ENCODE measurements around the gene NUP107.

NUP107 gene

GRCh38 chr12:68745376-68745903 lies 58.7 kb downstream of the NUP107 start:
- Histone ChIP-seq H3K9me3 (no peaks in the 10 kb centered on the region), H3K27me3 (no peaks in the 10 kb centered on the region), H3K4me1 (no peaks in the 10 kb centered on the region; the same call in 1 of the 2 replicates), H3K36me3 (peaks cover 14% of the 10 kb centered on the region; the same call in 1 of the 2 replicates), H3K4me3 (ENCODE audit: low read depth, low read length) (peak overlapping the region; percentile 92)
- DNase-seq = no peak
- TF ChIP-seq, protein P1, sequence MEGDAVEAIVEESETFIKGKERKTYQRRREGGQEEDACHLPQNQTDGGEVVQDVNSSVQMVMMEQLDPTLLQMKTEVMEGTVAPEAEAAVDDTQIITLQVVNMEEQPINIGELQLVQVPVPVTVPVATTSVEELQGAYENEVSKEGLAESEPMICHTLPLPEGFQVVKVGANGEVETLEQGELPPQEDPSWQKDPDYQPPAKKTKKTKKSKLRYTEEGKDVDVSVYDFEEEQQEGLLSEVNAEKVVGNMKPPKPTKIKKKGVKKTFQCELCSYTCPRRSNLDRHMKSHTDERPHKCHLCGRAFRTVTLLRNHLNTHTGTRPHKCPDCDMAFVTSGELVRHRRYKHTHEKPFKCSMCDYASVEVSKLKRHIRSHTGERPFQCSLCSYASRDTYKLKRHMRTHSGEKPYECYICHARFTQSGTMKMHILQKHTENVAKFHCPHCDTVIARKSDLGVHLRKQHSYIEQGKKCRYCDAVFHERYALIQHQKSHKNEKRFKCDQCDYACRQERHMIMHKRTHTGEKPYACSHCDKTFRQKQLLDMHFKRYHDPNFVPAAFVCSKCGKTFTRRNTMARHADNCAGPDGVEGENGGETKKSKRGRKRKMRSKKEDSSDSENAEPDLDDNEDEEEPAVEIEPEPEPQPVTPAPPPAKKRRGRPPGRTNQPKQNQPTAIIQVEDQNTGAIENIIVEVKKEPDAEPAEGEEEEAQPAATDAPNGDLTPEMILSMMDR (IDR thresholded peaks at IDR 0.05; ENCODE audit: low read depth, low read length) = no peak

DNA sequence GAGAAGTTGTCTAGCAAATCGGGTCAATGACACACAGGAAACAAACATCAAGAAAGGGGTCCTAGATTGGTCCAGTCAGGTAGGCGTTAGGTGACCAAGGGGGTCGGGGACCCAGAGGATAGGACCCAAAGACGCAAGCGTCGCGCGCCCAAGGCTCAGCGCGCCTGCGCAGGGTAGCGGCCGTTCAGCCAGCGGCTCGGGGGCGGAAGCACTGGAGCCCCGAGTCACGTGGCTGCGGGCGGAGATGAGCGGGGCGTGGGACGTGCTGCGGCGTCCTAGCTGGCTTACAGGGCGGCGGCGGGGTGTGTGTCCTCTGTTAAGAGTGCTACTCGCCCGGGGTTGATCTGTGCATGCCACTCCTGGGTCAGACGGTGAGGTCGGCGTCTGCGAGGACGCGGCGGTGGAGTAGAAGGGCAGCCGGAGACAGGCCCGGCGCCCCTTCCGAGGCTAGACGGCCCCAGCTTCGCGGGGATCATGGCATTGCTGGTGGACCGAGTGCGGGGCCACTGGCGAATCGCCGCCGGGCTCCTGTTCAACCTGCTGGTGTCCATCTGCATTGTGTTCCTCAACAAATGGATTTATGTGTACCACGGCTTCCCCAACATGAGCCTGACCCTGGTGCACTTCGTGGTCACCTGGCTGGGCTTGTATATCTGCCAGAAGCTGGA lies 59.3 kb downstream of the NUP107 start, which contains the start of gene SLC35E3:
SLC35E3 (plus strand) TSS at position 273 of the 668 bp plus-strand sequence; CDS start at position 475, 202 bp downstream.
- Histone ChIP-seq H3K4me3 (ENCODE audit: low read depth, low read length) (peak within 1 kb of the TSS; percentile 92), H3K4me1 (no peaks in the 10 kb centered on the region; the same call in 1 of the 2 replicates), H3K27me3 (no peaks in the 10 kb centered on the region), H3K9me3 (no peaks in the 10 kb centered on the region), H3K36me3 (peaks cover 14% of the 10 kb centered on the region; the same call in 1 of the 2 replicates)
- TF ChIP-seq, protein P1 (IDR thresholded peaks at IDR 0.05; ENCODE audit: low read depth, low read length) = no peak
- peak; percentile 96 for DNase-seq

GRCh38 chr12:68746572-68747180 lies 59.9 kb downstream of the NUP107 start:
- TF ChIP-seq, protein P1 (IDR thresholded peaks at IDR 0.05; ENCODE audit: low read depth, low read length) = no peak
- H3K27me3 ChIP-seq = no peaks in the 10 kb centered on the region
- H3K9me3 ChIP-seq = no peaks in the 10 kb centered on the region
- H3K36me3 ChIP-seq = peaks cover 14% of the 10 kb centered on the region; the same call in 1 of the 2 replicates
- peak; percentile 53 for DNase-seq
- H3K4me3 ChIP-seq (ENCODE audit: low read depth, low read length) = peak overlapping the region; percentile 92
- H3K4me1 ChIP-seq = no peaks in the 10 kb centered on the region; the same call in 1 of the 2 replicates

DNA sequence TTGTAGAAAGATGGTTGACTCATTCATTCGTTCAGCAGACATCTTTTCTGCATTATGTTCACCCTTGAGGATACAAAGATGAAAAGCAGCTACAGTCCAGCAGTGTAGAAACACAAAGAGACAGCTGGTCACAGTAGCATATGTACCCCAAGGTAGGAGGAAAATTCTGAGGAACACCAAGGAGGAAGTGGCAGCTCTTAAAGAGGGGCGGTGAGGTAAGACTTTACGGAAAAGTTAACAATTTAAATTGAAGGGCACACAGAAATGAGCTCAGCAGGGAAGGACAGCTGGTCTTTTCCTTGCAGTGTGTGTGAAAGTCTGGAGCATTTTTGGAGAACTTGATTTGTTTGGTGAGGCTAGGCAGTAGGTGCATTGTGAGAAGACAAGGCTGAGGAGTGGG lies 62.7 kb downstream of the NUP107 start:
- DNase-seq = no peak
- H3K36me3 ChIP-seq = peaks cover 10% of the 10 kb centered on the region
- H3K27me3 ChIP-seq = no peaks in the 10 kb centered on the region
- no peaks in the 10 kb centered on the region for H3K9me3 ChIP-seq
- no peaks in the 10 kb centered on the region; the same call in 1 of the 2 replicates for H3K4me1 ChIP-seq
- no peak overlapping the region for H3K4me3 ChIP-seq (ENCODE audit: low read depth, low read length)
- TF ChIP-seq, protein P1 (IDR thresholded peaks at IDR 0.05; ENCODE audit: low read depth, low read length) = no peak

- Histone ChIP-seq H3K27me3 (no peaks in the 10 kb centered on the region), H3K36me3 (peaks cover 12% of the 10 kb centered on the region), H3K4me1 (no peaks in the 10 kb centered on the region; the same call in 1 of the 2 replicates), H3K4me3 (ENCODE audit: low read depth, low read length) (no peak overlapping the region), H3K9me3 (no peaks in the 10 kb centered on the region)
- TF ChIP-seq, protein P1 (IDR thresholded peaks at IDR 0.05; ENCODE audit: low read depth, low read length) = no peak
- no peak for DNase-seq
Observed at GRCh38 chr12:68749861-68750260, 63.1 kb downstream of the NUP107 start.

Measured in BE2C (cell line).